Osteocyte (in vitro differentiated cells): ENCODE results near the gene TNP1. TPM values are rescaled to one million over a fixed set of nuclear protein-coding genes. Genes with fewer than 3 reads are reported as not detected.

Experiments used
- DNase-seq: peaks from one replicate; pipeline ENCODE4 v3.0.0; 2021; ENCODE audit warnings: mixed read lengths; ENCODE audit not compliant: unreplicated experiment; ENCODE audit errors: extremely low spot score
- H3K27ac Mint-ChIP-seq: one replicate; pipeline ENCODE4 v1.8.0; 2021; ENCODE audit warnings: mild to moderate bottlenecking, mixed read lengths; ENCODE audit not compliant: unreplicated experiment
- H3K27me3 Mint-ChIP-seq: one replicate; pipeline ENCODE4 v1.8.0; 2021; ENCODE audit warnings: mixed read lengths; ENCODE audit not compliant: unreplicated experiment
- H3K36me3 Mint-ChIP-seq: one replicate; pipeline ENCODE4 v1.8.0; 2021; ENCODE audit warnings: mixed read lengths; ENCODE audit not compliant: unreplicated experiment
- H3K4me1 Mint-ChIP-seq: one replicate; pipeline ENCODE4 v1.8.0; 2021; ENCODE audit warnings: mixed read lengths; ENCODE audit not compliant: unreplicated experiment
- H3K4me3 Mint-ChIP-seq: one replicate; pipeline ENCODE4 v1.8.0; 2021; ENCODE audit warnings: mild to moderate bottlenecking, moderate library complexity, mixed read lengths; ENCODE audit not compliant: unreplicated experiment
- H3K9me3 Mint-ChIP-seq: one replicate; pipeline ENCODE4 v1.8.0; 2021; ENCODE audit warnings: mixed read lengths; ENCODE audit not compliant: unreplicated experiment
- total RNA-seq: library from RNA; stranded (reverse); gene quantifications from 2 replicates; pipeline ENCODE4 v1.2.1, GENCODE V29; 2021
- TF ChIP-seq, protein P1 (sequence below): fragments of 200-600 bp; sonication (generic); IDR thresholded peaks from 2 replicates; pipeline ENCODE4 v1.5.0; 2021; ENCODE audit warnings: antibody characterized with exemption, mild to moderate bottlenecking, moderate library complexity

Gene TNP1
- total RNA-seq, 1 donor from 2014 or later: not detected

DNA sequence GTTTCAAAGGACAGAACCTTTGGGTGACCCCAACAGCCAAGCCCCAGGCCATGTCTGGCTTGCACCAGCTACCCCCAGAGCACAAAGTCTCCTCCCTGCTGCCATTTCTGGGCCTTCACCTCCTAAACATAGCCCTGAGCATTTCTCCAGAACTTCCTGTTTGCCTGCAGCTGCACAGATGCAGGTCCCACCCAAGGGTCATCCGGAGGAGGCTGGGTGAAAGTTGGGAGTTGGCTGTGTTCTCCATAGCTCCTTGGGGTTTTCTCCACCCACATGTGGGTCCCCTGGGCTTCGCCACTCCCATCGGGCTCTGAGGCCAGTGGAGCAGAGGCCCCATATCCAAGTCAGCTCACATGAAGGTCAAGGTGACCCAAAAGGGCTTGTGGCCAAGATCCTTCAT, 4.3 kb downstream of the TNP1 start:
- Mint-ChIP-seq H3K27ac (no peak overlapping the region), H3K27me3 (no peaks in the 10 kb centered on the region), H3K4me1 (peaks cover 19% of the 10 kb centered on the region), H3K9me3 (no peaks in the 10 kb centered on the region), H3K36me3 (no peaks in the 10 kb centered on the region), H3K4me3 (no peak overlapping the region)
- TF ChIP-seq, protein P1, sequence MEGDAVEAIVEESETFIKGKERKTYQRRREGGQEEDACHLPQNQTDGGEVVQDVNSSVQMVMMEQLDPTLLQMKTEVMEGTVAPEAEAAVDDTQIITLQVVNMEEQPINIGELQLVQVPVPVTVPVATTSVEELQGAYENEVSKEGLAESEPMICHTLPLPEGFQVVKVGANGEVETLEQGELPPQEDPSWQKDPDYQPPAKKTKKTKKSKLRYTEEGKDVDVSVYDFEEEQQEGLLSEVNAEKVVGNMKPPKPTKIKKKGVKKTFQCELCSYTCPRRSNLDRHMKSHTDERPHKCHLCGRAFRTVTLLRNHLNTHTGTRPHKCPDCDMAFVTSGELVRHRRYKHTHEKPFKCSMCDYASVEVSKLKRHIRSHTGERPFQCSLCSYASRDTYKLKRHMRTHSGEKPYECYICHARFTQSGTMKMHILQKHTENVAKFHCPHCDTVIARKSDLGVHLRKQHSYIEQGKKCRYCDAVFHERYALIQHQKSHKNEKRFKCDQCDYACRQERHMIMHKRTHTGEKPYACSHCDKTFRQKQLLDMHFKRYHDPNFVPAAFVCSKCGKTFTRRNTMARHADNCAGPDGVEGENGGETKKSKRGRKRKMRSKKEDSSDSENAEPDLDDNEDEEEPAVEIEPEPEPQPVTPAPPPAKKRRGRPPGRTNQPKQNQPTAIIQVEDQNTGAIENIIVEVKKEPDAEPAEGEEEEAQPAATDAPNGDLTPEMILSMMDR: no peak
- DNase-seq: no peak

- Mint-ChIP-seq H3K9me3 (no peaks in the 10 kb centered on the region), H3K4me3 (no peak overlapping the region), H3K36me3 (no peaks in the 10 kb centered on the region), H3K4me1 (peaks cover 19% of the 10 kb centered on the region), H3K27me3 (no peaks in the 10 kb centered on the region), H3K27ac (no peak overlapping the region)
- TF ChIP-seq, protein P1: no peak
- no peak for DNase-seq
These were observed 4.8 kb downstream of the TNP1 start for GRCh38 chr2:216855079-216855478.

- Mint-ChIP-seq H3K36me3 (no peaks in the 10 kb centered on the region), H3K9me3 (peaks cover 3% of the 10 kb centered on the region), H3K4me1 (peaks cover 2% of the 10 kb centered on the region), H3K27ac (no peak overlapping the region), H3K4me3 (no peak overlapping the region), H3K27me3 (peaks cover 2% of the 10 kb centered on the region)
- TF ChIP-seq, protein P1: no peak
- DNase-seq: no peak
These were observed 8.3 kb downstream of the TNP1 start for GRCh38 chr2:216851486-216852090.

DNA sequence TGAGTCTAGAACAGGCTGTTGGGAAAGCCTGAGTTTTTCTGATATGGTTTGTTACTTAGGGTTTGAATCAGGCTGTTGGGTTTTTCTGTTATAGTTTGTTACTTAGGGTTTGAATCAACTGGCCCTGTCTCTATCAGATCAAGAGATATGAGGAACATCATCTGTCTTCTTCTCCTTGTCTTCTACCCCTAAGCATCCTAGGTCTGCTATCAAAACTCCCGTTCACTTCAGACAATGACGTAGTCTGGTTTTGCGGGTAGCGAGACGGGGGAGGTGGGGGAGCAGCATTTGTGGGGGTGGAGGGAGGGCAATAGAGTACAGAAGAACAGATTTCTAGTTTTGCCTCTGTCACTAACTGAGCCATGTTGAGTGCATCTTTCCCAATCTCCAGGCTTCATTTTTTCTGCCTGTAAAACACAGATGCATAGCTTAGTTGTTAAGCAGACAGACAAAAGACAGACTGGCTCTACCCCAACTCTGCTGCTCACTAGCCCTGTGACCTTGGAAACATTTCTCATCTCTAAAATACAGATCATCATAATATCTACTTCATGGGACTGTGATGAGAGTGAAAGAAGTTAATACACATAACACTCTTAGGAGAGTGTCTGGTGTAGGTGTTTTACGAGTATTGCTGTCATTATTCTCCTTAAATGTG, 9.1 kb downstream of the TNP1 start:
- DNase-seq: no peak
- Mint-ChIP-seq H3K27me3 (peaks cover 2% of the 10 kb centered on the region), H3K36me3 (no peaks in the 10 kb centered on the region), H3K4me3 (no peak overlapping the region), H3K4me1 (peaks cover 2% of the 10 kb centered on the region), H3K27ac (no peak overlapping the region), H3K9me3 (peaks cover 3% of the 10 kb centered on the region)
- TF ChIP-seq, protein P1: no peak

DNA sequence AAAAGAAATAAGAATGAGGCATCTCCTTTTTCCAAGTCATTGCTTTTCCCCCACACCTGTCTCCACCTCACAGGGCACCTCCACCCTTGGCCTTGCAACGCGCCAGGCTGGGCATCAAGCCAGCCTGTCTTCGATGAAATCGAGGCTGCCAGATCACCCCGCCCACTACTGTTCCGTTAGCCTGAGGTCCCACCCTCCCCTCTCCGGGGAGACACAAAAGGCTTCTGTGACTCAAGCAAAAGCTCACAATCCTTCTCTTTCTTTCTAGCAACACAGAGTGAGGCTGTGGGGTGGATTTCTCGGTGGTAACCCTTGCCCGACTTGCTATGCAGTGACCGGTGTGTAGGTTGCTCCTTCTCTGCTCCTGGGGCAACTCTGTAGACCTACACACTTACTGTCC, 9.9 kb downstream of the TNP1 start:
- DNase-seq: no peak
- Mint-ChIP-seq H3K4me3 (no peak overlapping the region), H3K27ac (no peak overlapping the region), H3K4me1 (no peaks in the 10 kb centered on the region), H3K27me3 (peaks cover 2% of the 10 kb centered on the region), H3K9me3 (peaks cover 3% of the 10 kb centered on the region), H3K36me3 (no peaks in the 10 kb centered on the region)
- TF ChIP-seq, protein P1: no peak
